ENCODE results near the gene PDE4A. TPM values are rescaled to one million over a fixed set of nuclear protein-coding genes. Genes with fewer than 3 reads are reported as not detected.

The PDE4A gene
- total and polyA plus RNA-seq, 8 donors = 5.0 to 12.6 (median 9.3) TPM

DNA sequence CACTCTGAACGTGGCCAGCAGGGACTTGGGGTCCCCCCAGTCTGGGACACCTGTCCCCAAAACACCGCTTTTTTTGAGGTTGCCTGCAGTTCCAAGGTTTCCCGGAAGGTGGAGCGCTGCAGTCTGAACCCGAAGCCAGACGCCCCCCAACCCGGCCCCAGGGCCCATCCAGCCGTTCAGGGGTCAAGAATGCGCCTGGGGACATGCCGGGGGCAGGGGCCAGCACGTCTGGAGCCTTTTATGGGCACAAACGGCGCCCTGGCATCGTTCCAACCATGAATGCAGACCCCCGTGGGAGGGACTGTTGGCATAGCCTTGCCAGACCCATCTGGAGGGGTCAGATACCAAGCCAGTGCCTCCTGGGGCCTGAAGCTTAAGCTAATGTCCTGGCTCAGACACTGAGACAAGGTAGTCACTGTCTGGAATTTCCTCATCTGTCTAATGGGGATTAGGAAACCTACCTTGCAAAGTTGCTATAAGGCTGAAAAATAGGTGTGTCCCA lies 90.0 kb downstream of the PDE4A start:
- no peak overlapping the region for H3K27ac ChIP-seq
- H3K27me3 ChIP-seq = no peaks in the 10 kb centered on the region
- intact Hi-C loops (cut with DNase I) = no loop called here
- peak in 1 of 4 donors; percentile 34 for ATAC-seq
- WGBS, 2 donors = 17 to 19% methylated on average over 15 of the region's 15 CpGs
- H3K9me3 ChIP-seq = no peaks in the 10 kb centered on the region
- FAIRE-seq = no peak
- H3K4me3 ChIP-seq = no peak overlapping the region
- DNase-seq = peak in 3 of 6 donors; percentile 53 to 68 (median 61)
- H3K36me3 ChIP-seq = no peaks in the 10 kb centered on the region
- TF ChIP-seq, protein P1, sequence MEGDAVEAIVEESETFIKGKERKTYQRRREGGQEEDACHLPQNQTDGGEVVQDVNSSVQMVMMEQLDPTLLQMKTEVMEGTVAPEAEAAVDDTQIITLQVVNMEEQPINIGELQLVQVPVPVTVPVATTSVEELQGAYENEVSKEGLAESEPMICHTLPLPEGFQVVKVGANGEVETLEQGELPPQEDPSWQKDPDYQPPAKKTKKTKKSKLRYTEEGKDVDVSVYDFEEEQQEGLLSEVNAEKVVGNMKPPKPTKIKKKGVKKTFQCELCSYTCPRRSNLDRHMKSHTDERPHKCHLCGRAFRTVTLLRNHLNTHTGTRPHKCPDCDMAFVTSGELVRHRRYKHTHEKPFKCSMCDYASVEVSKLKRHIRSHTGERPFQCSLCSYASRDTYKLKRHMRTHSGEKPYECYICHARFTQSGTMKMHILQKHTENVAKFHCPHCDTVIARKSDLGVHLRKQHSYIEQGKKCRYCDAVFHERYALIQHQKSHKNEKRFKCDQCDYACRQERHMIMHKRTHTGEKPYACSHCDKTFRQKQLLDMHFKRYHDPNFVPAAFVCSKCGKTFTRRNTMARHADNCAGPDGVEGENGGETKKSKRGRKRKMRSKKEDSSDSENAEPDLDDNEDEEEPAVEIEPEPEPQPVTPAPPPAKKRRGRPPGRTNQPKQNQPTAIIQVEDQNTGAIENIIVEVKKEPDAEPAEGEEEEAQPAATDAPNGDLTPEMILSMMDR (IDR thresholded peaks at IDR 0.05) = peak in 3 of 4 donors; percentile 27 to 47 (median 38)
- no peaks in the 10 kb centered on the region for H3K4me1 ChIP-seq

DNA sequence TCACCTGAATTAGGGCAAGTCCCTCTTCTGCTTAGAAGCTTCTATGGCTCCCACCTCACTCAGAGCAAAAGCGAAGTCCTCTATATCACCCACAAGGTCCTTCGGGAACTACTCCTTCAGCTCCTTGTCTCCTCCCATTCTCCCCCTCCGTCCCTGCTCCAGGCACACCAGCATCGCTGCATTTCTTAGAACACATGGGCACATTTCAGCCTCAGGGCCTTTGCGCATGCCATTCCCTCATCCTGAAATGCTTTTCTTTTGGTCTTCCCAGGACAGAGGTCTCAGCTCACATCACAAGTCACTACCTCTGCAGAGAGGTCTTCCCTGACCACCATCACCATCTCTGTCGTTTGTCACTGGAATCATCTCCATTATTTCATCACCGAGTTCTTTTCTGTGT lies 92.9 kb downstream of the PDE4A start:
- intact Hi-C loops (cut with DNase I) = no loop called here
- ATAC-seq (no peak), FAIRE-seq (no peak), DNase-seq (no peak)
- H3K27me3 ChIP-seq = no peaks in the 10 kb centered on the region
- H3K9me3 ChIP-seq = no peaks in the 10 kb centered on the region
- 85 to 92% methylated on average over 7 of the region's 7 CpGs for WGBS, 2 donors
- H3K4me3 ChIP-seq = no peak overlapping the region
- H3K36me3 ChIP-seq = no peaks in the 10 kb centered on the region
- TF ChIP-seq, protein P1 (IDR thresholded peaks at IDR 0.05) = no peak
- H3K27ac ChIP-seq = no peak overlapping the region
- H3K4me1 ChIP-seq = peaks cover 0 to 11% (median 0%) of the 10 kb centered on the region in 3 donors

DNA sequence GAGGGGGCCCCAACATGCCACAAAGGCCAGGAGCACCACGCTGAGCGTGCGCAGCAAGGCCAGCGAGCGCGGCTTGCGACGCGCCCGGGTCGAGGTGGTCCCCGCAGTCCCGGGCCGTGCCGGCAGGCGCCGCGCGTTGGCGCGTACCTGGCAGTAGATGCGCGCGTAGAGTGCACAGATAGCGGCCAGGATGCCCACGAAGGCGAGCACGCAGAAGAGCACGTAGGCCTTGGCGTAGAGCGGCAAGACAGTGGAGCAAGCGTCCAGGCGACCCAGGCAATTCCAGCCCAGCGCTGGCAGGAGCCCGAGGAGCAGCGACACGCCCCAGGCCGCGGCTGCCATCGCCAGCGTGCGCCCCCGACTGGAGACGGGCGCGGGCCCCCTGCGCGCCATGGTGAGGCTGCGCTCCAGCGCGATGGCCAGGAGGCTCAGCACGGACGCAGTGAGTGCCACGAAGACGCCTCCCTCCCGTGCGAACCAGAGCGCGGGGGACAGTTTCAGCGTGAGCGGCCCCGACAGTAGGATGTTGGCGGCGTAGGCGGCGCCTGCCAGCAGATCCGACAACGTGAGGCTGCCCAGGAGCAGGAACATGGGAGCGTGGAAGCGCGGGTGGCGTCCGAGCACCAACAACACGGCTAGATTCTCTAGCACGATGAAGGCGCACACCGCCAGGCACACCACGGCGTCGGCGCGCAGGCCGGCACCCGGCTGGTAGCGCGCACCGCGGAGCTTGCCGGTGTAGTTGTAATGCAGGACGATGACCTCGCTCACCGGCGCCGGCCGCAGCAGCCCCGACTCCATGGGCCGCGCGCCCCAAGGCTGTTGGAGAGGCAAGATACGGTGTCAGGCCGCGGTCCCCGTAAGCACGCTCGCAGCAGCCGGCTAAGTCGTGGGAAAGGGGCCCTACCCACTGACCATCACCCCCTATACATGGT lies 94.1 kb downstream of the PDE4A start:
- FAIRE-seq (no peak), DNase-seq (peak in 1 of 6 donors; percentile 57), ATAC-seq (no peak)
- peaks cover 6 to 19% (median 7%) of the 10 kb centered on the region in 3 donors for H3K4me1 ChIP-seq
- H3K27ac ChIP-seq = no peak overlapping the region
- intact Hi-C loops (cut with DNase I) = no loop called here
- no peaks in the 10 kb centered on the region for H3K9me3 ChIP-seq
- H3K4me3 ChIP-seq = no peak overlapping the region
- 55 to 65% methylated on average over 104 to 107 of the region's 107 CpGs for WGBS, 2 donors
- TF ChIP-seq, protein P1 (IDR thresholded peaks at IDR 0.05) = no peak
- no peaks in the 10 kb centered on the region for H3K27me3 ChIP-seq
- no peaks in the 10 kb centered on the region for H3K36me3 ChIP-seq

DNA sequence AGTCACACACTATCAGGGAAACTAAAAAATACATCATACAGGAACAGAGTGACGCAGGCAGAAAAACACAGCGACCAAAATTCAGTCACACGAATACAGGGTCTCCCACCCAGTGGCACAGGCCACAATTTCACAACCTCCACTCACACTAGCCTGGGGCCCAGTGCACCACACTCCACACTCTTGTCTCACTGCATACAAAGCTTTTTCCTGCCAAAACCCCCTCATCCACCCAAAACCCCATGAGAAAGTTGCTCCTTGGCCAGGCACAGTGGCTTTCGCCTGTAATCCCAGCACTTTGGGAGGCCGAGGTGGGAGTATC lies 95.7 kb downstream of the PDE4A start:
- intact Hi-C loops (cut with DNase I) = no loop called here
- TF ChIP-seq, protein P1 (IDR thresholded peaks at IDR 0.05) = no peak
- WGBS, 2 donors = 57 to 76% methylated on average over 5 of the region's 5 CpGs
- Histone ChIP-seq H3K4me1 (peaks cover 6 to 19% (median 7%) of the 10 kb centered on the region in 3 donors), H3K9me3 (no peaks in the 10 kb centered on the region), H3K27ac (no peak overlapping the region), H3K36me3 (no peaks in the 10 kb centered on the region), H3K4me3 (no peak overlapping the region), H3K27me3 (no peaks in the 10 kb centered on the region)
- FAIRE-seq (no peak), DNase-seq (no peak), ATAC-seq (no peak)

Measured in pancreas (tissue), 10 donors.